NCI-H128 (cell line): ENCODE measurements around the gene SIGLEC15.

ENCODE experiments used
- DNase-seq: peaks from one replicate; lab custom pipeline; 2025; ENCODE audit not compliant: unreplicated experiment; lab: John Stamatoyannopoulos, UW

The SIGLEC15 gene

GRCh38 chr18:45874491-45875184, 49.2 kb downstream of the SIGLEC15 start:
- DNase-seq, result no peak

- DNase-seq, result no peak
Measured at GRCh38 chr18:45876161-45876560, 50.7 kb downstream of the SIGLEC15 start.

- DNase-seq, result no peak
Measured at GRCh38 chr18:45877403-45877802, 51.9 kb downstream of the SIGLEC15 start.

GRCh38 chr18:45879681-45880655, 54.5 kb downstream of the SIGLEC15 start:
- no peak for DNase-seq

- DNase-seq, result no peak
Measured at GRCh38 chr18:45880876-45881558, 55.5 kb downstream of the SIGLEC15 start.

- DNase-seq, result no peak
Measured at GRCh38 chr18:45887585-45887984, 62.1 kb downstream of the SIGLEC15 start.

- DNase-seq, result no peak
Measured at GRCh38 chr18:45889419-45890064, 64.1 kb downstream of the SIGLEC15 start.

GRCh38 chr18:45890606-45891005, 65.1 kb downstream of the SIGLEC15 start:
- no peak for DNase-seq

GRCh38 chr18:45891806-45892205, 66.3 kb downstream of the SIGLEC15 start:
- no peak for DNase-seq
